ENCODE data around the gene TMEM80. TPM values are rescaled to one million over a fixed set of nuclear protein-coding genes. Genes with fewer than 3 reads are reported as not detected.

TMEM80 gene
- total and polyA plus RNA-seq, 5 experiments from 2014 or later: 22.2 to 49.2 (median 44.6) TPM

GRCh38 chr11:742571-743201 lies 47.1 kb downstream of the TMEM80 start:
- Mint-ChIP-seq H3K4me3 (no peak overlapping the region), H3K9me3 (no peaks in the 10 kb centered on the region), H3K27me3 (peaks cover 0 to 5% (median 0%) of the 10 kb centered on the region in 5 donors), H3K27ac (no peak overlapping the region), H3K4me1 (peaks cover 3 to 13% (median 10%) of the 10 kb centered on the region in 4 donors), H3K36me3 (no peaks in the 10 kb centered on the region)
- POLR2A ChIA-PET: interaction anchor here (1.1 to 1.8 kb wide), 2 partner anchors 16 to 54 kb away, joined by 4 to 9 read pairs; no protein-coding TSS in a partner anchor
- DNase-seq (no peak), ATAC-seq (no peak)

DNA sequence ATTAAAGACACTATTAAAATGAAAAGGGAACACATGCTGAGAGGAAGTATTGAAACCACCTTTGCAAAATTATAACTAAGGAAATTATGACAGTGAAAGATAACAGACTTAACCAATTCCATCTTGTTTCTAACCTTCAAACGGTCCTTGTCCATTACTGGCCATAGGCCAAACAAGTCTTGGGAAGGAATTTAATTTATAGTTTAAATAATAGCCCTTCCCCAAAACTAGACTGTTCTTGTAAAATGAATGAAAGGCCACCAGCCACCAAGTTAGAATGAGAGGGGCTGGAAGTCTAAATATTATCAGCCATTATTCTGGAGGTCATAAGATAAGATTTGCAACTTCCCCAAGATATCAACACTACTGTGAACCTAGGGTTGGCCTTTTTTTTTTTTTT lies 49.8 kb downstream of the TMEM80 start:
- POLR2A ChIA-PET: interaction anchor here (0.7 to 3.7 kb wide), 2 partner anchors 19 to 186 kb away, joined by 3 to 18 read pairs; no protein-coding TSS in a partner anchor
- H3K9me3 Mint-ChIP-seq: no peaks in the 10 kb centered on the region
- H3K36me3 Mint-ChIP-seq: no peaks in the 10 kb centered on the region
- DNase-seq: no peak
- ATAC-seq: no peak
- H3K4me3 Mint-ChIP-seq: peak overlapping the region in 5 of 10 donors; percentile 7 to 52 (median 26)
- no peaks in the 10 kb centered on the region for H3K27me3 Mint-ChIP-seq
- peak overlapping the region in 1 of 10 donors; percentile 24 for H3K27ac Mint-ChIP-seq
- peaks cover 4 to 24% (median 21%) of the 10 kb centered on the region in 4 donors for H3K4me1 Mint-ChIP-seq

- Mint-ChIP-seq H3K36me3 (no peaks in the 10 kb centered on the region), H3K9me3 (no peaks in the 10 kb centered on the region), H3K27me3 (no peaks in the 10 kb centered on the region), H3K27ac (peak overlapping the region; percentile 15 to 89 (median 74)), H3K4me3 (peak overlapping the region; percentile 79 to 91 (median 86)), H3K4me1 (peaks cover 4 to 27% (median 22%) of the 10 kb centered on the region in 4 donors)
- ATAC-seq: peak; percentile 43 to 66
- DNase-seq: peak in 6 of 10 donors; percentile 12 to 46 (median 34)
- POLR2A ChIA-PET: interaction anchor here (0.7 to 3.7 kb wide), 6 partner anchors 20 to 209 kb away, joined by 3 to 18 read pairs (median 6); partner anchors contain the start of genes LRRC56 and PIDD1
Measured at GRCh38 chr11:746289-747157, 50.9 kb downstream of the TMEM80 start.

DNA sequence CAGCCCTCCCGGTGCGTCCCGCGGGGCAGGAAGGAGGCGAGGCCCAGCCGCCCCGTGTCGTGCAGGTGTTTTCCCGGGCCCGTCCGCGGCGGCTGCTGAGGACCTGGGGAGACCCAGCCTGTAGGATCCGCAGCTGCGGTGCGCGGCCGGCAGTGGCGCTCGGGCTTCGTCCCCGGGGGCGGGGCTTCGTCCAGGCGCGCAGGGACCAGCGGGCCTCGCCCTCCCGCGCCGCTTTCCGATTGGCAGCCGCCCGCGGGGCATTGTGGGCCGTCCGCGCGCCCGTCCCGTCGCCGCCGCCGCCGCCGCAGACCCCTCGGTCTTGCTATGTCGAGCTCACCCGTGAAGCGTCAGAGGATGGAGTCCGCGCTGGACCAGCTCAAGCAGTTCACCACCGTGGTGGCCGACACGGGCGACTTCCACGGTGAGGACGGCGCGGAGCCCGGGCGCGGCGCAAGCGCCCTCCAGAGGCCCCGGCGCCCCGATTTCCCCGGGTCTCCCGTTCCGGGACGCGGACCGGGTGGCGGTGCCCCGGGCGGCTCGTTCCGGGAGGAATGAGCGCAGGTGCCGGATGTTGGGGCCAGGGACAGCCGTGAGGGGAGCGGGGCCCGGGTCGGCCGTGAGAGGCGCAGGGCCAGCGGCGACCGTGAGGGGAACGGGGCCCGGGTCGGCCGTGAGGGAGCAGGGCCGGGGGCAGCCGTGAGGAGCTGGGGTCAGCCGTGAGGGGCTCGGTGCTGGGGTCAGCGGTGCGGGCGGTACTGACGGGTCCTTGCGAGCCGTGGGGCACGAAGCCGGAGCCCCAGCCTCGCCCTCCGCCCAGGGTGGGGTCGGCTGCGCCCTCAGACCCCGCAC lies 51.8 kb downstream of the TMEM80 start, which contains the start of gene TALDO1:
Gene TALDO1 (plus strand): TSS at position 307 of the 849 bp plus-strand sequence. CDS start 18 bp downstream, at position 325.
- Mint-ChIP-seq H3K27ac (peak within 1 kb of the TSS; percentile 35 to 89 (median 79)), H3K4me1 (peaks cover 4 to 28% (median 22%) of the 10 kb centered on the region in 4 donors), H3K4me3 (peak within 1 kb of the TSS; percentile 79 to 91 (median 86)), H3K9me3 (no peaks in the 10 kb centered on the region), H3K27me3 (no peaks in the 10 kb centered on the region), H3K36me3 (peaks cover 0 to under 1% (median 0%) of the 10 kb centered on the region in 3 donors)
- ATAC-seq: peak; percentile 80 to 87
- POLR2A ChIA-PET: interaction anchor here (0.7 to 3.7 kb wide), 10 partner anchors 10 to 229 kb away, joined by 3 to 18 read pairs (median 5); partner anchors contain the start of genes LRRC56, PIDD1, RPLP2 and TSPAN4
- peak; percentile 48 to 82 (median 70) for DNase-seq

DNA sequence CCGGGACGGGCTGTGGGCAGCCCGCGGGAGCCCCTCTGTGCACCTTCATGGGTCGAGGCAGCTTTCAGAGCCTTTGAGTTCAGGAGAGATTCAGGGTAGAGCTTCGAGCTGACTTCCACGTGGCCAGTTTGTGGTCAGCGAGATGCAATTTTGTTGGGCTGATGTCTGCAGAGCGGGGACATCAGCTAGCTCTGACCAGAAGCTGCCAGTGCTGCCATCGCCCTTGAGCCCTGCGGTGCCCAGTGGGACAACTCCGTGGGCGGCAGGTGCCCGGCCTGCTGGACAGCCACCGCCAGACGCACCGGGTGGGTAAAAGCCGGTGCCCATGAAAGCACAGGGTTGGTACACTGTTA lies 52.4 kb downstream of the TMEM80 start:
- H3K27me3 Mint-ChIP-seq: no peaks in the 10 kb centered on the region
- H3K4me1 Mint-ChIP-seq: peaks cover 4 to 33% (median 22%) of the 10 kb centered on the region in 4 donors
- H3K4me3 Mint-ChIP-seq: peak overlapping the region; percentile 76 to 88 (median 82)
- no peaks in the 10 kb centered on the region for H3K9me3 Mint-ChIP-seq
- peak overlapping the region; percentile 1 to 83 (median 76) for H3K27ac Mint-ChIP-seq
- POLR2A ChIA-PET: interaction anchor here (0.6 to 3.7 kb wide), 11 partner anchors 8 to 230 kb away, joined by 3 to 18 read pairs (median 5); partner anchors contain the start of genes LRRC56, PIDD1, RPLP2 and TSPAN4
- ATAC-seq (peak in 1 of 2 donors; percentile 4), DNase-seq (no peak)
- H3K36me3 Mint-ChIP-seq: peaks cover 0 to 5% (median 0%) of the 10 kb centered on the region in 3 donors

GRCh38 chr11:749731-750130 lies 54.1 kb downstream of the TMEM80 start:
- POLR2A ChIA-PET: interaction anchor here (0.8 to 1.2 kb wide), 2 partner anchors 76 to 533 kb away, joined by 3 to 4 read pairs; no protein-coding TSS in a partner anchor
- Mint-ChIP-seq H3K4me3 (peak overlapping the region in 8 of 10 donors; percentile 11 to 55 (median 37)), H3K36me3 (peaks cover 0 to 5% (median 0%) of the 10 kb centered on the region in 3 donors), H3K27me3 (no peaks in the 10 kb centered on the region), H3K27ac (no peak overlapping the region), H3K9me3 (no peaks in the 10 kb centered on the region), H3K4me1 (peaks cover 4 to 33% (median 22%) of the 10 kb centered on the region in 4 donors)
- DNase-seq: no peak
- no peak for ATAC-seq

Other genes with a start within 250 kb of the TMEM80 start
- 10 to 100 TPM; 25.9 to 30.2 TPM for gene PTDSS2, start 245.5 kb upstream of the TMEM80 start, total RNA-seq
- 10 to 100 TPM in 2 of 3 donors, 1 to 10 TPM in 1; 9.0 to 13.0 (median 11.6) TPM for gene PTDSS2, start 245.5 kb upstream of the TMEM80 start, polyA plus RNA-seq
- gene RNH1, start 188.6 kb upstream of the TMEM80 start, total RNA-seq: 100 to 1,000 TPM; 102 to 107 TPM
- gene RNH1, start 188.6 kb upstream of the TMEM80 start, polyA plus RNA-seq: 100 to 1,000 TPM; 152 to 198 (median 170) TPM
- 10 to 100 TPM; 36.2 to 40.7 TPM for gene HRAS, start 160.2 kb upstream of the TMEM80 start, total RNA-seq
- 10 to 100 TPM in 2 of 3 donors, 1 to 10 TPM in 1; 8.6 to 26.7 (median 15.3) TPM for gene HRAS, start 160.2 kb upstream of the TMEM80 start, polyA plus RNA-seq
- gene LRRC56, start 158.3 kb upstream of the TMEM80 start, total RNA-seq: 1 to 10 TPM; 4.4 to 5.2 TPM
- gene LRRC56, start 158.3 kb upstream of the TMEM80 start, polyA plus RNA-seq: 1 to 10 TPM in 1 of 3 donors, under 1 TPM in 2; 0.32 to 1.1 (median 0.44) TPM
- 1 to 10 TPM; 6.5 to 7.2 TPM for gene LMNTD2, start 135.1 kb upstream of the TMEM80 start, total RNA-seq
- gene LMNTD2, start 135.1 kb upstream of the TMEM80 start, polyA plus RNA-seq: 1 to 10 TPM in 1 of 3 donors, under 1 TPM in 2; 0.96 to 1.9 (median 0.99) TPM
- gene RASSF7, start 134.8 kb upstream of the TMEM80 start, total RNA-seq: 10 to 100 TPM; 33.7 to 37.6 TPM
- gene RASSF7, start 134.8 kb upstream of the TMEM80 start, polyA plus RNA-seq: 10 to 100 TPM; 22.5 to 32.3 (median 24.2) TPM
- gene PHRF1, start 119.3 kb upstream of the TMEM80 start, total RNA-seq: 10 to 100 TPM; 48.9 to 54.7 TPM
- gene PHRF1, start 119.3 kb upstream of the TMEM80 start, polyA plus RNA-seq: 10 to 100 TPM in 1 of 3 donors, 1 to 10 TPM in 2; 3.5 to 19.8 (median 6.7) TPM
- gene IRF7, start 79.9 kb upstream of the TMEM80 start, total RNA-seq: 10 to 100 TPM; 55.0 to 55.2 TPM
- 10 to 100 TPM; 19.8 to 38.6 (median 25.3) TPM for gene IRF7, start 79.9 kb upstream of the TMEM80 start, polyA plus RNA-seq
- gene CDHR5, start 70.9 kb upstream of the TMEM80 start, total RNA-seq: not detected
- gene CDHR5, start 70.9 kb upstream of the TMEM80 start, polyA plus RNA-seq: not detected
- gene SCT, start 68.6 kb upstream of the TMEM80 start, total RNA-seq: not detected
- gene SCT, start 68.6 kb upstream of the TMEM80 start, polyA plus RNA-seq: not detected
- gene DRD4, start 58.5 kb upstream of the TMEM80 start, total RNA-seq: 1 to 10 TPM; 1.2 to 1.4 TPM
- not detected for gene DRD4, start 58.5 kb upstream of the TMEM80 start, polyA plus RNA-seq
- 10 to 100 TPM; 46.5 to 51.0 TPM for gene DEAF1, start 594 bp upstream of the TMEM80 start, total RNA-seq
- 10 to 100 TPM; 27.0 to 58.2 (median 27.9) TPM for gene DEAF1, start 594 bp upstream of the TMEM80 start, polyA plus RNA-seq
- gene EPS8L2, start 10.4 kb downstream of the TMEM80 start, total RNA-seq: 1 to 10 TPM; 8.2 to 9.7 TPM
- gene EPS8L2, start 10.4 kb downstream of the TMEM80 start, polyA plus RNA-seq: 10 to 100 TPM in 2 of 3 donors, 1 to 10 TPM in 1; 9.6 to 20.4 (median 14.8) TPM
- 100 to 1,000 TPM; 120 to 124 TPM for gene TALDO1, start 51.6 kb downstream of the TMEM80 start, total RNA-seq
- gene TALDO1, start 51.6 kb downstream of the TMEM80 start, polyA plus RNA-seq: 100 to 1,000 TPM; 160 to 173 (median 166) TPM
- gene GATD1, start 81.7 kb downstream of the TMEM80 start, total RNA-seq: 10 to 100 TPM; 57.0 to 65.6 TPM
- 10 to 100 TPM in 2 of 3 donors, 1 to 10 TPM in 1; 7.2 to 20.7 (median 12.8) TPM for gene GATD1, start 81.7 kb downstream of the TMEM80 start, polyA plus RNA-seq
- gene CEND1, start 94.3 kb downstream of the TMEM80 start, total RNA-seq: not detected
- gene CEND1, start 94.3 kb downstream of the TMEM80 start, polyA plus RNA-seq: not detected
- gene SLC25A22, start 102.5 kb downstream of the TMEM80 start, total RNA-seq: 10 to 100 TPM; 18.1 to 19.2 TPM
- 10 to 100 TPM in 1 of 3 donors, 1 to 10 TPM in 2; 6.4 to 16.4 (median 6.5) TPM for gene SLC25A22, start 102.5 kb downstream of the TMEM80 start, polyA plus RNA-seq
- gene PIDD1, start 109.4 kb downstream of the TMEM80 start, total RNA-seq: 10 to 100 TPM; 37.7 to 40.7 TPM
- 1 to 10 TPM; 2.5 to 6.6 (median 4.1) TPM for gene PIDD1, start 109.4 kb downstream of the TMEM80 start, polyA plus RNA-seq
- gene RPLP2, start 114.2 kb downstream of the TMEM80 start, total RNA-seq: 1,000 to 10,000 TPM; 5,498 to 5,522 TPM
- gene RPLP2, start 114.2 kb downstream of the TMEM80 start, polyA plus RNA-seq: 1,000 to 10,000 TPM; 4,080 to 5,338 (median 4,376) TPM
- 100 to 1,000 TPM; 248 to 251 TPM for gene PNPLA2, start 123.1 kb downstream of the TMEM80 start, total RNA-seq
- 10 to 100 TPM; 20.5 to 42.7 (median 31.5) TPM for gene PNPLA2, start 123.1 kb downstream of the TMEM80 start, polyA plus RNA-seq
- under 1 TPM; 0.60 to 0.85 TPM for gene CRACR2B, start 132.1 kb downstream of the TMEM80 start, total RNA-seq
- under 1 TPM in 1 of 3 donors, not detected in 2; 0.18 TPM for gene CRACR2B, start 132.1 kb downstream of the TMEM80 start, polyA plus RNA-seq
- 10 to 100 TPM; 20.8 to 24.3 TPM for gene CD151, start 137.1 kb downstream of the TMEM80 start, total RNA-seq
- gene CD151, start 137.1 kb downstream of the TMEM80 start, polyA plus RNA-seq: 10 to 100 TPM in 2 of 3 donors, 1 to 10 TPM in 1; 9.4 to 11.2 (median 10.2) TPM
- gene POLR2L, start 146.7 kb downstream of the TMEM80 start, total RNA-seq: 10 to 100 TPM; 50.3 to 50.6 TPM
- gene POLR2L, start 146.7 kb downstream of the TMEM80 start, polyA plus RNA-seq: 100 to 1,000 TPM in 1 of 3 donors, 10 to 100 TPM in 2; 96.5 to 102 (median 99.7) TPM
- gene TSPAN4, start 147.0 kb downstream of the TMEM80 start, total RNA-seq: 1 to 10 TPM; 6.0 to 8.9 TPM
- gene TSPAN4, start 147.0 kb downstream of the TMEM80 start, polyA plus RNA-seq: 10 to 100 TPM in 1 of 3 donors, 1 to 10 TPM in 2; 7.2 to 12.8 (median 8.3) TPM
- 10 to 100 TPM; 54.6 to 55.8 TPM for gene CHID1, start 215.0 kb downstream of the TMEM80 start, total RNA-seq
- 10 to 100 TPM; 50.2 to 61.5 (median 54.7) TPM for gene CHID1, start 215.0 kb downstream of the TMEM80 start, polyA plus RNA-seq
- gene AP2A2, start 230.1 kb downstream of the TMEM80 start, total RNA-seq: 10 to 100 TPM; 77.8 to 80.8 TPM
- 10 to 100 TPM in 2 of 3 donors, 1 to 10 TPM in 1; 8.2 to 13.9 (median 11.6) TPM for gene AP2A2, start 230.1 kb downstream of the TMEM80 start, polyA plus RNA-seq

Measured in naive thymus-derived CD8-positive, alpha-beta T cell (primary cell).